SK-N-MC (cell line): ENCODE results near the gene TBC1D25.

ENCODE experiments used
- EZH2 ChIP-seq: fragments of 200-600 bp; sonication (generic); IDR thresholded peaks from one replicate; pipeline ENCODE4 v1.6.1; 2017; ENCODE audit warnings: antibody characterized with exemption
- POLR2AphosphoS5 ChIP-seq: IDR thresholded peaks from 2 replicates; pipeline ENCODE4 v1.6.1; 2012; ENCODE audit warnings: mild to moderate bottlenecking, low read depth, low read length, borderline replicate concordance

DNA sequence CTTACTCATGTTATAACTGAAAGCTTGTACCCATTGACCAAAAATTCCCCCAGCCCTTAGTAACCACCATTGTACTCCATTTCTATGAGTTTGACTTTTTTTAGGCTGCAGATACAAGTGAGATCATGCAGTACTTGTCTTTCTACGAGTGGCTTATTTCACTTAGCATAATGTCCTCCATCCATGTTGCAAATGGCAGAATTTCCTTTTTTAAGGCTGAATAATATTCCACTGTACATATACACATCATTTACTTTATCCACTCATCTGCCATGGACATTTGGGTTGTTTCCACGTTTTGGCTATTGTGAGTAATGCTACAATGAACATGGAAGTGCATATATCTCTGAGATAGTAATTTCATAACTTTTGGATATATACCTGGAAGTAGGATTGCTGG, 45.2 kb downstream of the TBC1D25 start:
- TF ChIP-seq POLR2AphosphoS5 = no peak
- no peak for TF ChIP-seq EZH2
